Gastrocnemius medialis (tissue), 4 donors: ENCODE results near the gene RYR1. TPM values are rescaled to one million over a fixed set of nuclear protein-coding genes. Genes with fewer than 3 reads are reported as not detected.

ENCODE experiments used
- ATAC-seq, 2 donors: fragments of 150-250 bp; one replicate each; pipeline ENCODE4 v1.9.1; 2016
- DNase-seq, 2 donors: peaks; one replicate each; pipeline ENCODE4 v3.0.0-alpha.2; 2019
- H3K27ac ChIP-seq, 4 donors: fragments of 200-600 bp; sonication (generic); 1 replicate in 1 of 4; 2 replicates in 3 of 4; pipeline ENCODE4 v1.5.1; 2016 to 2018; ENCODE audit warnings: mild to moderate bottlenecking in 2 of 4, moderate library complexity in 1 of 4
- H3K27me3 ChIP-seq, 3 donors: fragments of 200-600 bp; sonication (generic) in 2 of 3; 1 replicate in 1 of 3; 2 replicates in 2 of 3; pipeline versions ENCODE4 v1.5.1 to v1.6.0; 2016 to 2019; ENCODE audit warnings: mild to moderate bottlenecking in 1 of 3, moderate library complexity in 1 of 3
- H3K36me3 ChIP-seq, 2 donors: fragments of 200-600 bp; sonication (generic) in 1 of 2; one replicate each; pipeline ENCODE4 v1.5.1; 2017 to 2018
- H3K4me1 ChIP-seq, 2 donors: fragments of 200-600 bp; sonication (generic) in 1 of 2; one replicate each; pipeline ENCODE4 v1.5.1; 2016 to 2017; ENCODE audit warnings: mild to moderate bottlenecking in 2 of 2
- H3K4me3 ChIP-seq, 4 donors: fragments of 200-600 bp; sonication (generic) in 3 of 4; 1 replicate in 1 of 4; 2 replicates in 3 of 4; pipeline ENCODE4 v1.5.1; 2016 to 2019; ENCODE audit warnings: mild to moderate bottlenecking in 2 of 4
- H3K9me3 ChIP-seq, 3 donors: fragments of 200-600 bp; sonication (generic) in 2 of 3; 1 replicate in 1 of 3; 2 replicates in 2 of 3; pipeline ENCODE4 v1.5.1; 2016 to 2019
- CTCF ChIP-seq, 5 experiments: fragments of 450-650 bp in 3 of 5; fragments of 200-600 bp in 2 of 5; sonication (generic) in 2 of 5; IDR thresholded peaks in 4 of 5; conservative IDR thresholded peaks in 1 of 5; 1 replicate in 4 of 5; 2 replicates in 1 of 5; pipeline ENCODE4 v1.5.1; 2016 to 2019; ENCODE audit warnings: antibody characterized with exemption in 5 of 5, mild to moderate bottlenecking in 3 of 5, moderate library complexity in 3 of 5
- POLR2A ChIP-seq, 2 donors: fragments of 450-650 bp; IDR thresholded peaks; one replicate each; pipeline ENCODE4 v1.6.1; 2017; ENCODE audit warnings: antibody characterized with exemption in 2 of 2, mild to moderate bottlenecking in 2 of 2, moderate library complexity in 2 of 2
- in situ Hi-C, 4 donors: fragments of 200-750 bp; cut with MboI; loops; one replicate each; pipeline versions ENCODE4 v1.15.0 to v1.8.0; 2017; ENCODE audit warnings: low sequenced_read_pairs in 4 of 4
- intact Hi-C: fragments of 100-400 bp; cut with DNase I; formaldehyde crosslinking; loops from one replicate; pipeline ENCODE4 v1.15.1; 2023; ENCODE audit warnings: low total_unique reads
- total RNA-seq, 4 donors: library from RNA; depleted of rRNA; stranded (reverse); fragments of >200 nt; gene quantifications; one replicate each; pipeline versions ENCODE4 v1.1.0 to v1.2.3, GENCODE V29; 2016

The RYR1 gene
- total RNA-seq, 4 donors from 2014 or later = 607 to 831 (median 724) TPM

GRCh38 chr19:38412961-38413360 is 20.5 kb upstream of the RYR1 start:
- Histone ChIP-seq H3K9me3 (no peaks in the 10 kb centered on the region), H3K27ac (no peak overlapping the region), H3K4me1 (no peaks in the 10 kb centered on the region), H3K36me3 (no peaks in the 10 kb centered on the region), H3K4me3 (no peak overlapping the region), H3K27me3 (no peaks in the 10 kb centered on the region)
- ATAC-seq = no peak
- in situ Hi-C loops (no loop called here), intact Hi-C loops (no loop called here)
- TF ChIP-seq CTCF (IDR thresholded peaks at IDR 0.05 in 4 of 5, conservative IDR thresholded peaks at IDR 0.05 in 1 of 5) = no peak
- TF ChIP-seq POLR2A (IDR thresholded peaks at IDR 0.05) = no peak
- no peak for DNase-seq

- no peaks in the 10 kb centered on the region for H3K9me3 ChIP-seq
- intact Hi-C loops (no loop called here), in situ Hi-C loops (no loop called here)
- H3K27me3 ChIP-seq = no peaks in the 10 kb centered on the region
- no peaks in the 10 kb centered on the region for H3K4me1 ChIP-seq
- H3K4me3 ChIP-seq = no peak overlapping the region
- DNase-seq (no peak), ATAC-seq (no peak)
- TF ChIP-seq CTCF (IDR thresholded peaks at IDR 0.05 in 4 of 5, conservative IDR thresholded peaks at IDR 0.05 in 1 of 5) (no peak), POLR2A (IDR thresholded peaks at IDR 0.05) (no peak)
- H3K36me3 ChIP-seq = no peaks in the 10 kb centered on the region
- no peak overlapping the region for H3K27ac ChIP-seq
Measured at GRCh38 chr19:38413416-38413815, 20.1 kb upstream of the RYR1 start.

GRCh38 chr19:38417146-38417543 is 16.3 kb upstream of the RYR1 start:
- in situ Hi-C loops (no loop called here), intact Hi-C loops (no loop called here)
- no peaks in the 10 kb centered on the region for H3K27me3 ChIP-seq
- no peak for ATAC-seq
- no peak overlapping the region for H3K4me3 ChIP-seq
- H3K36me3 ChIP-seq = no peaks in the 10 kb centered on the region
- H3K4me1 ChIP-seq = no peaks in the 10 kb centered on the region
- TF ChIP-seq CTCF (IDR thresholded peaks at IDR 0.05 in 4 of 5, conservative IDR thresholded peaks at IDR 0.05 in 1 of 5) (no peak), POLR2A (IDR thresholded peaks at IDR 0.05) (no peak)
- H3K27ac ChIP-seq = no peak overlapping the region
- DNase-seq = no peak
- no peaks in the 10 kb centered on the region for H3K9me3 ChIP-seq

- no peaks in the 10 kb centered on the region for H3K9me3 ChIP-seq
- TF ChIP-seq POLR2A (IDR thresholded peaks at IDR 0.05) = no peak
- TF ChIP-seq CTCF (IDR thresholded peaks at IDR 0.05 in 4 of 5, conservative IDR thresholded peaks at IDR 0.05 in 1 of 5) = no peak
- in situ Hi-C loops (no loop called here), intact Hi-C loops (no loop called here)
- H3K36me3 ChIP-seq = no peaks in the 10 kb centered on the region
- no peak overlapping the region for H3K27ac ChIP-seq
- no peaks in the 10 kb centered on the region for H3K4me1 ChIP-seq
- ATAC-seq (peak in 1 of 2 donors; percentile 64), DNase-seq (peak in 1 of 2 donors; percentile 45)
- H3K27me3 ChIP-seq = no peaks in the 10 kb centered on the region
- peak overlapping the region in 3 of 4 donors; percentile 40 to 42 (median 40) for H3K4me3 ChIP-seq
Measured at GRCh38 chr19:38417544-38418506, 15.7 kb upstream of the RYR1 start.
